HG02759 (cell line): ENCODE data around the gene EIF2D.

ENCODE experiments used
- ATAC-seq: cut with Tn5 transposase; IDR thresholded peaks from one replicate; pipeline ENCODE4 v1.9.1; 2021; ENCODE audit warnings: mild to moderate bottlenecking, moderate library complexity; ENCODE audit not compliant: unreplicated experiment

The EIF2D gene

DNA sequence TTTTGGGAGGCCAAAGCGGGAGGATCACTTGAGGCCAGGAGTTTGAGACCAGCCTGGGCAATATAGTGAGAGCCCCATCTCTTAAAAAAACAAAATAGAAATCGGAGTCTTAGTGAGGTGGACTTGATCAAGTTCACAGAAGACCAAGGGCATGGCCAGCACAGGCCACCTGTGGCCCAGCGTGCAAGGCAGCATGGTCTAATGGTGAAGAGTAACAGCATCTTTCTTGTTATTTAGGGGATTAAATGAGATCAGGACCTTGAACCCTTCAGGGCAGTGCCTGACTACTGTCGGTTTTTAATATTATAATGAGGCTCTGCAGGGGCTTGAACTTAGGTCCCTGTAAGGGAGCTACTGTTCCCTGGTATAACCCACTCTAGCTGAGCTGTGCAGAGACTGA, 38.5 kb downstream of the EIF2D start:
- ATAC-seq, result no peak

DNA sequence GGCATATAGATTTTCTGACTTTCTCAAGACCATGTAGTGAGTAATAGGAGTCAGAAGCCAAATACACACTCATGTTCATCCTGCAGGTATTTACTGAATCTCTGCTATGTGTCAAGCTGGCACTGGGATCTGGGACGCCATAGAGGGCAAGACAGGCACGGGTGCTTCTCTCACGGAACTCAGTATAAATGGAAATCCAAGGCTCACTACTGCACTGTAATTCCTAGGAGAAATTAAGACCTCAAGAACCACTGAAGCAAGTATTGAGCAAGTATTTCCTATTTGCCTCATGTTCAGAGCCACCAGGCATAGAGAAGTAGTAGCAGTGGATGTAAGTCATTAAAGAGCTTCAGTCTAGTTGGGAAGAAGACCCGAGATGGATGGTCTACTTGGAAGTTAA, 38.9 kb downstream of the EIF2D start:
- no peak for ATAC-seq

DNA sequence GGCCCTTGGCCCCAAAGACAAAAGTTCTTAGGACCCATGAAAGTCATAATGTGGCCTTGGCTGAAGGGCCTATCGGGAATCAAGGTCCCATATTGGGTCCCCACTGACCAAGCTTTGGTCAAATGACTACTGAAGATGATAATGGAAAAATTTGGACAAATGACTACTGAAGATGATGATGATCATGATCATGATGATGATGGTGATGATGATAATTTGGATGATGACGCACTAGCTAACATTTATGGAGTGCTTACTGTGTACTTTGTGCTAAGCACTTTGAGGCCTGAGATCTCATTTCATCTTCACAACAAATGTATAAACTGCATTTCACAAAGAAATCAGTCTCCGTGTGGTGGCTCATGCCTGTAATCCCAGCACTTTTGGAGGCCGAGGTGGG, 39.4 kb downstream of the EIF2D start:
- ATAC-seq, result no peak

DNA sequence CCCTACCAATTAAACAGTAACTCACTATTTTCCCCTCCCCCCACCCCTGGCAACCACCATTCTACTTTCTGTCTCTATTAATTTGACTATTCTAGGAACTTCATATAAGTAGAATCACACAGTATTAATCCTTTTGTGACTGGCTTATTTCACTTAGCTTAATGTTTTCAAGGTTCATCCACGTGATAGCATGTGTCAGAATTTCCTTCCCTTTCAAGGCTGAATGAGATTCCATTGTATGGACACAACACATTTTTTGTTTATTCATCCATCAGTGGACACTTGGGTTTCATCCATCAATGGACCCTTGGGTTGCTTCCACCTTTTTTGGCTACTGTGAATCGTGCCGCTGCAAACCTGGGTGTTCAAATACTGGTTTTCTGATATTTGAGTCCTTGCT, 41.7 kb downstream of the EIF2D start:
- no peak for ATAC-seq

DNA sequence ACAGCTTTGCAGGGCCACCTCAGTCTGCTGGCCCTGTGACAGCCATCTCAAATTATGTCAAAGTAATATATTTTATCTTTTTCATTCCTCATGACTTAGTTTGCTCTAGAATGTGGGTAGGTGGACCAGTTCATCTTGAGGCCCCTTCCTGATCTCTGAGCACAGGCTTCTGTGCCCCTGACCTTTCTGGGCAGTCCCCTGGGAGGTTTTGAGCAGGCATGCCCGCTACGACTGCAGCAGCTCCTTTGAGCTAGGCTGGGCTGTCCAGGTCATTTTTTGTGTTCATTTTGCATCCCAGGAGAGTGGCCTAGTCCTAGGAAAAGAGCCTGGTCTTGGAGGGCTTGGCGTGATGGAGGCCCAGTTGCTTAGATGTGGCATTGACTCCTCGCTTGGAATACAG, 42.7 kb downstream of the EIF2D start:
- ATAC-seq, result no peak

DNA sequence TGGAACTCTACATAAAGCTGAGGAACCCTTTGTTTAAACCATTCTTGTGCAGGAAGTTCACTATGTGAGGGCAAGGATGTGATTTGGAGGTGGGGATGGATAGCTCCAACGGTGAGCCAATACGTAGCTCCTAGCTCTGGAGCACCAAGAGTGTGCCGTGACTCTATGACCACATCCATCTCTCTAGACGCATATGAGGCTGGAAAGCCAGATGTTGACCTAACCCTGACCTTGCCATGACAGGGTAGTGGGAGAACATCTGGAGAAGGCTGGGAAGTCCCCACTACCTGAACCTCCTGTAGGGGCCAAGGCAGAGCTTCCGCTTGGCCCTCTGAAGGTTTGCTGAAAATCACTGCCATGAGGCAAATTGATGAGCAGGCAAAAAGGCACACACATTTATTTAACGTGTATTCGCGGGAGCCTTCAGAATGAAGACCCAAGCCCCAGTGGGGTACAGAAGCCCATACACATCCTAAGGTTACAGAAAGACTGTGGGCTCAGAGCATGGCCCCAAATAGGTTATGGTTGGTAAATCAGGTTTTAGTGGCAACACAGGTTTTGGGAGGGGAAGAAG, 43.4 kb downstream of the EIF2D start:
- ATAC-seq, result no peak

DNA sequence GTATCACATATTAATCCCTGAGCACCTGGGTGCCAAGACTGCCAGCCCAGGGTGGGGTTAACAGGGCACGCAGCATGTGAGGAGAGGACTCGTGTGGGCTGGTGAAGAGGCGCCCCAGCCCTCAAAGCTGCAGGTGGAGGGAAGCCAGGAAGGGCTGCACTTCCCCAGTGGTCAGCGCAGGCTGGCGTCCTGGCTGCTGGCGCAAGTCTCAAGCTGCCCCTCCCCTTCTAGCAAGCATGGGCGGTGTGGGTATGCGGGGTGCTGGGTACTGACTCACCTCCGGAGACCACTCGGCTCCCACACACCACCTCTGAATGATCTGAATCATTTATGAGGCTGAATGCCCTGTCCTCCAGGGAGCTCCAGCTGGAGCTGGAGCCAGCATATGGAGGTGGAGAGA, 44.0 kb downstream of the EIF2D start:
- ATAC-seq, result no peak

DNA sequence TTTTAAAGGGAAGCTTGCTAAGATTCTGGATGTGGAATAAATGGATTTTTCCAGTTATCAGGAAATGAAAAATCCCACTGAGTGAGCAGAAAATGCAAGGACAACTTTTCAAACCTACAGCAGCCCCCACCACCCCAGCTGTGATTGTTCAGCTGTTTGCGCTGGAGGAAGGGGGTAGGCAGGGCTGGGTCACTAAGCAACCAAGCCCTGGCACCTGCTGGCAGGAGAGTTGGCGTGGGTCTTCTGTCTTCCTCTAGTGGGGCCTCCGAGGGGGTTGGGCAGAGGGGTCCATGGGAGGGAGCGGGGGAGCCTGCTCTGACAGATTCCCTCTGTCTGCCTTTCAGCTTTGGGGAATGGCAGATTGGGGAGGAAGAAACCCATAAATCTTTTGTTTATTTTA, 45.3 kb downstream of the EIF2D start:
- ATAC-seq, result no peak

DNA sequence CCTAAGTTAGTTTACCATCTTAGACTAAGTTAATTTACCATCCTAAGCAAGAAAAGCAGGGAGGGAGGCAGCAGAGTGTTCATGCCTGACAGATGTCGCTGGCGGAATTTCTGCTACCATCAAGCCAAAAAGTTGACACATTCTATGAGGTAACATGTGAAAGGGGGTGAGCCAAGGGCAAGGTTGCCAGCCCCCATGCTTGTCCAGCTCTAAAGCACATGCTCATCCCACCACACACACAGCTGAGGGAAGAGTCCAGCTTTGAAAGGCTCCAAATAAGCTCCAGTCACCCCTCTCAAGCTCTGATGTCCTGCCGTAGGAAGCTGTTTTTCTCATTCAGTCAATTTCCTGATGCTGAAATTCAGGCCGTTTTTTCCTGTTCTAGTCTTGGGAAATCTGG, 46.3 kb downstream of the EIF2D start:
- no peak for ATAC-seq

DNA sequence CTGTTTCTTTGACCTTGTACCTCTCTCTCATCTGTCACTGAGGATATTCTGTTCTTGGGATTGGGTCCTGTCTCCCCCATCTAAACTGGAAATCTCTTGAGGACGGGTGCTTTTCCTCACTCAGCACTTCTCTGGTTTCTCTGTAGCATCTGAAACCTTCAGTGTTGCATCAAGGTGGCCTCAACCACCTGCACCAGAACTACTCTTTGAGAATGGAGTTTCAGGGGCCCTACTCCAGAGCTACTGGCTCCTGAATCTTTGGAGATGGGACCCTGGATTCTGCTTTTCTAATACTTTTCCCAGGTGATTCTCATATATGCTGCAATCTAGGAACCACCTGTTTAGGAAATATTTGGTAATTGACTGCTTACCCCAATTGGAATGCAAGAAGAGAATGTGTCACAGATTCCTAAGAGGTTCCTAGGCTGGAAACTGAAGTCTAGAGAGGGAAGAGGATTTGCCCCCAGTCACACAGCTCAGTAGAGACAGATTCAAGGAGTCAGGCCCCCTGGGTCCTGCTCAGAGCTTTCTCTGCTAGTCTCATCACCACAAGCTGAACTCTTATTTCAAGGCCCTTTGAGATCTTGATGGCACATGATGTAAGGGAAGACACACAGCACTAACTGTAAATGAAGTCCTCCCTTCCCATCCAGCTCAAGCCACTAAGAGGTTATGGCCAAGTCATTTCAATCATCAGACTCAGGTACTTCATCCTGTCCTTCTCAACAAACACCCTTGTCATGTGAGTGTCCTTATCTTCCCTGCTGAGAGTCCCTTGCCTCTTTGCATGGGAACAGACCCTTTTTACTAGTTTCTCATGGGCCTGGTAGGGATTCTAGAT, 48.7 kb downstream of the EIF2D start:
- peak; percentile 27 for ATAC-seq

DNA sequence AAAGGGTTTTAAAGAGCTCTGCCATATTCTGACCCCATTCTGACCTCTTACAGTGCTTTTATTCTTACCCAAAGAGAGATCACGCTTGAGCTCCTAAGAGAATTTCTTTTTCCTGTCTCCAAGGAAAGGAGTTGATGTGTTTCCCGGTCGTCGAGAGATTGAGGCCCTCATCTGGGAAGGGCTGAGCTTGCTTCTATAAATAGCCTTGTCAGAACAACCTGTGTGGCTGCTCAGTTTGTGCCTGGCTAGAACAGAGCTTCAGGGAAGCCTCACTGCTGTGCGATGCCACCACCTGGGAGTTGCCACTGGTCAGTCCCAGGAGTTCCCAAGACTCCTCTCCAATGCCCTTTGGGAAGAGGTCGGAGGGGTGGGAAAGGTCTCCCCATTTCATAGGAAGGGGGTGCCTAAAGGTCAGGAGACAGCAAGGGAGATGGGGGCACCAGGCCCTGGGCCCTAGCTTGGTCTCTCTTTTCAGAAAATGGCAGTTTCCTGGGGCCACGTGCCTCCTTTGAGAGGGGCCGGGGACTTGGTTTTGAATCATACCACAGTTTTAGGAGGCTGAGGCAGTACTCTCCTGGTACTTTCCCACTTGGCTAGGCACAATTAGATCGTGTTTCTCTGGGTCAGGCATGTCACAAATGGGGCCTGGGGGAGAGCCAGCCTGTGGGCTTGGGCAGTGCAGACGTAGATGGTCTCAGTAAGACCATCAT, 52.1 kb downstream of the EIF2D start:
- no peak for ATAC-seq

DNA sequence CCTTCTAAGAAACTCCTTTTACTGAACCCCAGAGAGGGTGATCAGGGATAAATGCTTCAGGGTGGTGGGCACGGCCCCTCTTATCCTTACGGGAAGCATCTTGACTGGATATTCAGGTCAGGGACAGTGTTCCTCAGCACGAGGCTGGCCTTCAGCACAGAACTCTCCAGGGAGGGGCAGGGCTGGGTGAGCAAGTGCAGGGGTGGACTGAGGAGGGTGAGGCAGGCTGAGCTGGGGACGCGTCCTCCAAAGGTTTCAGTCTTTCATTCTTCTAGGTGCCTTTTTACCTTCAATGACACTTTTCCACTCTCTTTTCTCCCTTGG, 52.6 kb downstream of the EIF2D start:
- no peak for ATAC-seq

DNA sequence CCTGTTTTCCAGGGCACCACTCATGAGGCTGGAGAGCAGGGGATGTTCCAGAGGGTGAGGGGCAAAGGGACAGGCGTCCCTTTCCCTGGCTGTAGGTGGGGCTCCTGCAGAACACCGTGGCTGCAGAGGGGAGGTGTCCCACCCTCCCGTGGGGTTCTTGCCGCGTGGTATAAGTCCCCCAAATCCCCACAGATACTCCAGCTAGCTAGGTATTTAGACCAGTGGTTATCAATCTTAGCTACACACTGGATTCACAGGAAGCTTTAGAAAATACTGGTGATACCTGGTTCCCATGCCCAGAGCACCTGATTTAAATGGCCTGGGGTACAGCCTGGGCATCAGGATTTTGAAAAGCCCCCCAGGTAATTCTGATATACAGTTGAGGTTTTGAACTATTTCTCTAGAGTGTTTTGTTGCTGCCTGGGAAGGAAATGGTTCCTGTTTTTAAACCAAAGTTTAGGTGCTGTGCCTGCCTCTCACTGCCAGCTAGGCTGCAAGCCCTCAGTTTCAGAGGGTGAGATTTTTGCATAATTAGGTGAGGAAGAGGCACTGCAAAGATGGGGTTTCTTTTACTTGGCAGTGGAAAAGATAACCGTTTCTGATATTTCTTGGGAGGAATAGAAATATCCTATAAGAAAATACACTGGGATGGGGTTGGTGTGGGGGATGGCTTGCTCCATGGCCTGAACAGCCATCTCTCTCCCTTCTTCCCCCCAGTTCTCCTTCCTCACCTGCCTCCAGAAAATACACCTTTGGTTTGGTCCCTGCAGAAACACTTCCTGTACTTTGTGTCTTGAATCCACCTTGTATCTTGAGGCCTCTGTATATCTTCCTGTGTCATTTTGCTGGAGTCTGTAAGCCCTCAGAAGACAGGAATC, 53.2 kb downstream of the EIF2D start:
- ATAC-seq, result no peak

DNA sequence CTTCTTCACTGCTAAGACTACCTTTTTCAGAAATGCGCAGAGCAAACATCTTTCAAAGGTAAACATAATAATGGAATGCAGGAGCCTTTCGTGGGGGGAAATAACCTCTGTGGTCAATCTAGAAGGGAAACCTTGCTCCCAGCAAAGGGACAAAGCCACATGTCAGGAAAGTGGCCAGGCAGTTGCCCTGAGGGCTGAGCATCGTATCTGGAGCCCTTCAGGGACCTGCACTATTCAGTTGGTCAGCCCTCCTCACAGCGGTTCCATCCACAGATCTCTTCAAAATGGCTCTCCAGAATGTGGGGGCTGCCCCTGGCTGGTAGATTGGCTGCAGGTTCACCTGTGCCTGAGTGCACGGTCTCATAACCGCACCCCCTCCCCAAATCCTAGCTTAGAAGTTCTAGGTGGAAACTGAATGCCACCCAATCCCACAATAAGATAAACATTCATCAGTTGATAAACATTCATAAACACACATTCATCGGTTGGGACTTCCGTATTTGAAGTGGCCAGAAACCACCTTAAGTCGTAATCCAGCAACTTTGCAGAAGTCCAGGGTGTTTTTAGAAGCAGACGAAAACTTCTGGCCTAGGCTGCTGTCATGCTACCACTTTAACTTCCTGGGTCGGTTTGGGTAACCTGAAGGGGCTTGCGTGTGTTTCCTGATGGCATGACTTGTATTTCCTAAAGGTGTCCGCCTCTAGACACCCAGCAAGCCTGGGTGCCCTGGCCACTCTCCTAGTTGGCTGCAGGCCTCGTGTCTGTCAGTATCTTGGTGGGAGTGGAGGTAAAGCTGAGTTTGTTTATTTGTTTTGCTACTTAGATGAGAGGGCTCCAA, 54.4 kb downstream of the EIF2D start:
- ATAC-seq, result no peak

DNA sequence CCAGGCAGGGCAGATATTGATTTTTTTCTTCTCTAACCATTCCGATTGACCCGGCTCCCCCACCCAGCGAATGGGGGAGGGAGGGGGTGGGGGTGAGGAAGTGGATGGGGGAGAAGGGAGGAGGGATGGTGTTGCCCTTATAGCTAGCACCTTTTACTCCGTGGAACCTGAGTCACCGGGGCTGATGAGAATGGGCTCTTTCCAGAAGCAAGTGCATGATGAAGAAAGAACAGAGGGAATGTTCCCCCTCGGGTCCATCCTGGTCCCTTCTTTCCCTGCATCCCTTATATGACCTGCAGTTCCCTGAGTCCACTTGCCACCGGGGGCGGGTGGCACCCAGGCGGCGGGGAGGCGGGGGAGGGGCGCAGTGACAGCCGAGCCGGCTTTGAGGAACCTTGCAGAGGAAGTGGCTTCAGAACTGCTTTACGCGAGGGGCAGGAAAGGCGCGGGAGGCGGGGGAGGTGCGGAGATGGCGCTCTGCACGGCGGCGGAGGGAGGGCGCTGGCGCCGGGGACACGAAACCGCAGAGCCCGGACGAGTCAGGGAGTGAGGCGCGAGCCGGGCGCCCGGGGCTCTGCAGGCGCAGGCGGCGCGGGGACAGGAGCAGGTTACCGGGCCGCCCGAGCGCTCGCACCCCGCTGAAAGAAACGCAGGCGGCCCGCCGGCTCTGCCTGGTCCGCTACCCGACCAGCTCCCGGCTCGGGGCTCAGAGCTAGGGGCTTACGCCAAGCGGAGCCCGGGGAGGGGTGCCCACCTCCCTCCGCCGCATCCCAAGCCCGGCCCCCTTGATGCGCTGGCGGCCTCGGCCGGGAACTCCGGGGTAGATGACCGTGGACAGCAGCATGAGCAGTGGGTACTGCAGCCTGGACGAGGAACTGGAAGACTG, 55.3 kb downstream of the EIF2D start:
- peak; percentile 62 for ATAC-seq

DNA sequence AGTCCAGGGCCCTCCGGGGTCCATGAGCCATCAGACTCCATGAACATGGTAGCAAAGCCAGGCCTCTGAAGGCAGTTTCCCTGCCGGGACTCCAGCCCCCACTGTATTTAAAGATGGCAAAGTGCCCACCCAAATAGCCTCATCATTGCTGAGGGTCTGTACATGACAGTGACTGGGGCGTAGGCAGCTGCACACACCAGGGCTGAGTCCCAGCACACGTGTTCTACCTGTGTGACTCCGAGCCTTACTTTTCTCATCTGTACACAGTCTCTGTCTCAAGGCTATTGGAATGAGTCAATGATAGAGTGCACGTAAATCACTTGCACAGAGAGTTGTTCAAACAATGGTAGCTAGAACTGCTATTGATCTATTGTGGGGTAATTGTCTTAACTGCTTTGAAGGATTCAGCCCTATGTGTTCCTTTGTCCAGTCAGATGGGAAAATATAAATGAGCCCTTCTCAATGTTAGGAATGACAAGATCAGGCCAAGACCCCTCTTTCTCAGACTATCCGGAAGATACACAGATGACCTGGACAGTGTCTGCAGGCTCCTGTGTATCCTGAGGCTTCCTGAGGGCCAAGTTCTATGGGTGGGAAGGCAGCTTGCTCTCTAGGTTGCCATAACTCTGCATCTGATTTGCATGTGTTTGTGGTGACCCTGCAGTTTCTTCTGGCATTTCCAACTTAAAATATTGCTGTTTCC, 56.1 kb downstream of the EIF2D start:
- no peak for ATAC-seq

DNA sequence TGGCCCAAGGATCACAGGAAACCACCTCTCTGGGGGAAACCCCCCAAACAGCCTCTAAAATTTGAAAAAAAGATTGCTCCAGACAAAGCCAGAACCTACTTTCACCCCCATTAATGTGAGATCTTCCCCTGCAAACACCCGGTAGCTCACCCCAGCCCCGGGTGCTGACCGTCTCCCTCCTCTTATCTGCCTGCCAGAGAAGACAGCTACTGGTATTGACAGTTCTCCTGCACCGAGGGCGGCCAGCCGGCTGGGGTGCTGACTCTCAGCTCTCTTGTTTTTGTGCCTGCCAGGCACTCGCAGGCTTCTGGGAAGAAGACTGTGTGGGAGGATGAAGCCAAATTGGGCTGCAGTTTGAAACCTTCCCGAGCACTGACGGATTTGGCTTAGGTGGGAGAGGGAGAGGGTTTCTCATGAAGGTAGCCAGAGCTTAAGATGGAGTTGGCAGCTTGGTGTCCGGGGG, 56.8 kb downstream of the EIF2D start:
- no peak for ATAC-seq

DNA sequence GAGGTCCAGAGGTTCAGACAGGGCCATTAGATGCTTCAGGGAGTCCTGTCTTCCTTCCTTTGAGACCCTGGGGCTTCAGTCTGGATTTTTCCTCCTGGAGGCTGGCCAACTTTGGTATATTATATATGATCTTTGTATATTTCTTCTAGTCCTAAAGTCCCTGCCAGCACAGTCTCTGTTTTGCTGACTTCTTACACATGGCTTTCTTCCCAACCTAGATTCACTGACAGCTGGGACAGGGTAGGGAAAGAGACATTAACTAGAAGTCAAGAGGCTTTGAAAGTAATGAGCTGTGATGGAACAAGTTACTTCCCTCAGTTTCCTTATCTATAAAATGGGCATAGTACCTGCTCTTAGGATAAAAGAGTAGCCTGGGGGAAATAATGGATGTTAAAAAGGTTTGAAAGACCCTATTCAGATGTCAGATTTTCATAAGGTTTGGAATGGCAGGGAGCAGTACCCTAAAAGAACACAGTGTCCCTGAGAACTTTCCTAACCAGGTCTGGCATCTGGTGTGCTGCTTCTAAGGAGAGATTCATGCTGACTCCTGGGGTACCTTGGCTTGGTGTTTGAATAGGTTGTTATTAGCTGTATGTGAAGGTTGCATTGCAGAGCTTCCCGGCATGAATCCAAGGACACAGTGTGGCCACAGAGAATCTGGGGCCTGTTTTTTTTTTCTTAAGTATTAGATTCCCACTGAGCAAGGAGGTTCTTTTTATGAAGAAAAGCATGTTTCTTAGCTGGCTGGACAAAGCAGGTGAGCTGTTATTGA, 57.4 kb downstream of the EIF2D start:
- ATAC-seq, result no peak
